ENCODE results near the gene TRPM7.
"Not testable (repeated sequence)": the region's sequence is repeated elsewhere in the genome, so short reads cannot be mapped to it uniquely, and the experiment has no call there.

TRPM7 gene, protein sequence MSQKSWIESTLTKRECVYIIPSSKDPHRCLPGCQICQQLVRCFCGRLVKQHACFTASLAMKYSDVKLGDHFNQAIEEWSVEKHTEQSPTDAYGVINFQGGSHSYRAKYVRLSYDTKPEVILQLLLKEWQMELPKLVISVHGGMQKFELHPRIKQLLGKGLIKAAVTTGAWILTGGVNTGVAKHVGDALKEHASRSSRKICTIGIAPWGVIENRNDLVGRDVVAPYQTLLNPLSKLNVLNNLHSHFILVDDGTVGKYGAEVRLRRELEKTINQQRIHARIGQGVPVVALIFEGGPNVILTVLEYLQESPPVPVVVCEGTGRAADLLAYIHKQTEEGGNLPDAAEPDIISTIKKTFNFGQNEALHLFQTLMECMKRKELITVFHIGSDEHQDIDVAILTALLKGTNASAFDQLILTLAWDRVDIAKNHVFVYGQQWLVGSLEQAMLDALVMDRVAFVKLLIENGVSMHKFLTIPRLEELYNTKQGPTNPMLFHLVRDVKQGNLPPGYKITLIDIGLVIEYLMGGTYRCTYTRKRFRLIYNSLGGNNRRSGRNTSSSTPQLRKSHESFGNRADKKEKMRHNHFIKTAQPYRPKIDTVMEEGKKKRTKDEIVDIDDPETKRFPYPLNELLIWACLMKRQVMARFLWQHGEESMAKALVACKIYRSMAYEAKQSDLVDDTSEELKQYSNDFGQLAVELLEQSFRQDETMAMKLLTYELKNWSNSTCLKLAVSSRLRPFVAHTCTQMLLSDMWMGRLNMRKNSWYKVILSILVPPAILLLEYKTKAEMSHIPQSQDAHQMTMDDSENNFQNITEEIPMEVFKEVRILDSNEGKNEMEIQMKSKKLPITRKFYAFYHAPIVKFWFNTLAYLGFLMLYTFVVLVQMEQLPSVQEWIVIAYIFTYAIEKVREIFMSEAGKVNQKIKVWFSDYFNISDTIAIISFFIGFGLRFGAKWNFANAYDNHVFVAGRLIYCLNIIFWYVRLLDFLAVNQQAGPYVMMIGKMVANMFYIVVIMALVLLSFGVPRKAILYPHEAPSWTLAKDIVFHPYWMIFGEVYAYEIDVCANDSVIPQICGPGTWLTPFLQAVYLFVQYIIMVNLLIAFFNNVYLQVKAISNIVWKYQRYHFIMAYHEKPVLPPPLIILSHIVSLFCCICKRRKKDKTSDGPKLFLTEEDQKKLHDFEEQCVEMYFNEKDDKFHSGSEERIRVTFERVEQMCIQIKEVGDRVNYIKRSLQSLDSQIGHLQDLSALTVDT (N-terminal part only)

DNA sequence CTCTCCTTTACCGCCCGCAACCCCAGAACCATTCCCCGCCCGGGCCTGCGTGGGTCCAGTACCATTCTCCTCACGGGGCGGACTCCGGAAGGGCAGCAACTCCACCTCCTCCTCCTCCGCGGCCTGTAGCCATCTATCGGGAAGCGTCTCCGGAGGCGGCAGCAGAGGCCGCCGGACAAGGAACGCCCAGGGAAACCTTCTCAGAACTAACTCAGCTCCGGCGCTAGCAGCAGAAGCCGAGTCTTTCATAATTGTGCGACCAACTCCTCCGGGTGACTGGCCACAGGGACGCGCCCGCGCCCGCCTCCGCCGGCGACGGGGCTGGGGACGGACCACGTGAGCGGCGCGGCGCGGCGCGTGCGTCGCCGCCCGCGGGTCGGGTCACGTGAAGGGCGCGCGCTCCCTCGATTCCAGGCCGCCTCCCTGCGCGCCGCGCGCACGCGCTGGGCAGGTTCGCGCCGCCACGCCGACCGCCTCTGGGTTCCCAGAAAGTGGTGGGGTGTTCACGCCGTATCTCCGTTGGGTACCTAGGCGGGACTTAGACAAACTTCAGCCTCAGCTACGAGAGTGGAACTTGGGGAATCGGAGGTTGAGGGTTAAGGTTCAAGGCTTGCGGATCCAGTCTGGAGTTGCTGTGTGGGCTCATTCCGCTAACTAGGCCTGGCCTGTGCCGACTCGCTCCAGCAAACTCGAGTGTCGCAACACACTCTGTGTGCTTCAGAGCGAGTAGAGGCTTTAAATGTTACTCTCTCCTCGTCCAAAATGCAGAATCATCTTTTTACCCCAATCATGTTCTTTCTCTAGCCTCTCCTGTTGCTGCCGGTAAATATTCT, at the start of gene TRPM7:
TSS of gene TRPM7 (minus strand) at position 329 of the 833 bp plus-strand sequence. CDS start at position 65, 264 bp downstream.
- DNase-seq = peak; percentile 83 to 88

DNA sequence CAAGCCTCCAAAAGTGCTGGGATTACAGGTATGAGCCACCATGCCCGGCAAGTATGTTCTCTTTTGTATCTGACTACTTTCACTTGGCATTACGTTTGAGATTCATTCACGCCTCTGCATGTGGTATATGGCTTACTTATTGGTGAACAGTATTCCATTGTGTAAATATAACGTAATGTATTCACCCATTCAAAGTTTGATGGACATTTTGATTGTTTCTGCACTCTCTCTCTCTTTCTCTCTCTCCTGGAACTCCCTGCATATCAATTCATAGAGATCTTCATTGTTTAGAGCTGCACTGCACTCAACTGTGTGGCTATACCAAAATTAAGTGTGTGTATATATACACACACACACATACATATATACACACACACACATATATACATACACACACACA, 48.6 kb upstream of the TRPM7 start:
- DNase-seq = no peak

DNA sequence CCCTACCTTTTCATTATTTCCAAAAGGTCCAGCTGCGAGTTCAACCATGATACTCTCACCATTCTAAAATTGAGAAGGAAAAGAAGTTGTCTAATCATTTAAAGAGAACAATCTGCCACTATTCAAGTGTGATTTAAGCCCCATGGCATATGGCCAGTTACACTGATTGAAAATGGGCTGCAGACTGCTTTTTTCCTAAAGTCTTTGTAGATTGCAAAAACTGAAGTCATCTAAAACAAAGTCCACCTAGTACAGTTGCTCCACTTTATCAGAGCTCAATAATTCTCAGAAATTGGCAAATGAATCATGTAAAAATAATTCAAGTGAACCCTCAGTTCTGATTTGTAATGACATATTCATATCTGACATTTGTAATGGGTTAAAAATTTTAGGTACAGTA, 39.7 kb upstream of the TRPM7 start:
- DNase-seq = no peak

DNA sequence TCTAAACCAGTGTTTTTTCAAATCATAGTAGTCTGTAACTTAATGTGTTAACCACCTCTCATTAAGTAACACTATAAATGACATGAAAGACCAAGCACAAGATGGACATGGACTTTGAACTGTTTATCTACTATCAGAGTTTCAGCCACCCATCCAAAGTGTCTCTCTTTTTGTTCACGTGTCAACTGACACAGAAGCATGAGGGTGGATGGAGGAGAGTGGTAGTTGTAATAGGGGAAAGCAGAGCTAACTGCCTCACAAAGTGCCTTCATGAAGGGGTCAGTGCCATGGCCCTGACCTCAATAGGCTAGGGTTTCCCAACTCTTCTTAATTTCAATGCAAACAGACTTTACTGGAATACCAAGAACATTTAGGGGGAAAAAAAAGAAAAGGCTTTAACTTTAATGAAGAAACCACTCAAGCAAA, 32.1 kb upstream of the TRPM7 start:
- no peak for DNase-seq

DNA sequence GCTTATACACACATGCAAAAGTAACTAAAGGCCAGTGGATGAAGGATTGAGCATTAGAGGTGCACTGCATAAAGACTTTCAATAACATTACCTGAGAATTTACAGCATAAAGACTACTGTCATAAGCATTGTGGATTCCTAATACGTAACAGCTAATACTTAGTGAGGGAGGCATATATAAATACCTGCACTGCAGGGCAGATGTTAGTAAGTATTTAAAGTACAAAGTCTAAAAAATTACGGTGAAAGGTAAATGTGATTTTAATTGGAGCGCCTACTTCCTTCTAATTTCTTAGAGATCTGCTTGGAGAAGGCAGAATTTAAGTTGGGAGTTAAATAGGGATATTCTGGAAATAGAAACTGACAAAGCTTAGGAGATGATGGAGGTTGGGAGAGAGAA, 25.4 kb upstream of the TRPM7 start:
- DNase-seq = no peak

DNA sequence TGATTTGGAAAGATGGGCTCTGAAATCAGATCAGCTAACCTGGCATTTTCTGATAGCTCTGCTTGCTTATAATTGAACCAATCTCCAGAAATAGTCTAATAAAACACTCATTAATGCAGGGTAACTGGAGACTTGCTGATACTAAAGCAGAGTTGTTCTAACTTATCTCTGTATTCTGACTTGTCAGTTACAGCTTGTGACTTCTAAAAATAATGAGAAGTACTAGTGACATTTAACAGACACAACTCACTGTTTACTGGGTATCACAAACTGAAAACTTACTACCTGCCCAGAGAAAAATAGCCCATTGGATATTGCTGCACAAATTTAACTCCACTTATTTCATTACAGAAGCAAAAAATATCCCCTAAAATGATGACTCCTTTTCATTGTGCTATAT, 24.0 kb upstream of the TRPM7 start:
- DNase-seq = no peak

DNA sequence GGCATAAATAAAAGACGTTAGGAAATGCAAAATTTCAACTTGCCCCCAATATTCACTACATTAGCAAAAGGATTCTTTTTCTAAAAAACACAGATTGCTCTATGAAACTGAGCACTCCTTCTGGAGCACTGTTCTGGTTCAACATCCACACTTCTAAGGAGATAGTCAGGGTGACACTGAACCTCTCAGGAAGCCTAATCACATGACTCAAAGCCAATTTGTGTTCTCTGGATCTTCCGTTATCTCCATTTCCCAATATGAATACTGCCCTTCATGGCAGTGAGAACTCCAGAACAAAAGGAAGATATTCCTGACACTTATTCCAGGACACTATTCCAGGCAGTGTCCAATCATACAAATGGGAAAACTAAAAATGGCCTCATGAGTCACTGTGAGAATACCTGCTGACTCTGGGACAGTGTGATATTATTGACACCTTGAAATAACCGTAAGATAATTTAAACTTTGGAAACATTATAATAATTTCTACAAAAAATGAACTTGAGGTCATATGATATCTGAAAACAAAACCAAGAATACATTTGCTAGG, 21.4 kb upstream of the TRPM7 start:
- no peak for DNase-seq

DNA sequence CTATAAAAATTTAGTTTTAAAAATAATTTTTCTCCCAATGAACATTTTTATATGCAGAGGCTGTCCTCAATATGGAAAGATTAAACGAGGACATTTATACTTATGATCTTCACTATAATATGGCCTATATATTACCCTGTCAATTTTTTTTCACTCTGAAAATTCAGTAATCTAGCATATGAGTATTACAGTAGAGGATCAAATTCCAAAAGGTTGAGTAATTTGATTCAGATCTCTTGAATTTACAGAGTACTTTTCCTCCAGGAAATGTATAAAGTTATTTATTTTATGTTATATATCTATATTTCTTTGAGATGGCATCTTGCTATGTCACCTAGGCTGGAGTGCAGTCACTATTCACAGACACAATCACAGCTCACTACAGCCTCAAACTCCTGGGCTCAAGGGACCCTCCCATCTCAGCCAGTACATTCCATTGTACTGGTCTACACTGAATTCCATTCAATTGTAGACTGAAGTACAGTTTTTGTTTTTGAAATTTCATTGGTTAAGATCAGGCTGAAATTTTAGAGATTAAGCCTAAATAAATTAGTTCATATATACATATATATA, 16.3 kb upstream of the TRPM7 start:
- no peak for DNase-seq

DNA sequence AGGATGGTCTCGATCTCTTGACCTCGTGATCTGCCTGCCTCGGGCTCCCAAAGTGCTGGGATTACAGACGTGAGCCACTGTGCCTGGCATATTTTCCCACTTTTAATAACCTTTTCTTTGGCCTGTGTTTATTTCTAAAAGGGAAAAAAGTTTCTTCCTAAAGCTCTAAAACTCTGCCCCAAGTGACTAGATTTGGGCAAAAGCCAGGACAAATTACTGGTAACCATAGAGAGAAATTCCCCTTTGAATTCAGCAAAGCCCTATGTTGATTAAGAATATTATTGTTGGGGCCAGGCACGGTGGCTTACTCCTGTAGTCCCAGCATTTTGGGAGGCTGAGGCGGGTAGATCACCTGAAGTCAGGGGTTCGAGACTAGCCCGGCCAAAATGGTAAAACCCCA, 11.5 kb upstream of the TRPM7 start:
- no peak for DNase-seq

DNA sequence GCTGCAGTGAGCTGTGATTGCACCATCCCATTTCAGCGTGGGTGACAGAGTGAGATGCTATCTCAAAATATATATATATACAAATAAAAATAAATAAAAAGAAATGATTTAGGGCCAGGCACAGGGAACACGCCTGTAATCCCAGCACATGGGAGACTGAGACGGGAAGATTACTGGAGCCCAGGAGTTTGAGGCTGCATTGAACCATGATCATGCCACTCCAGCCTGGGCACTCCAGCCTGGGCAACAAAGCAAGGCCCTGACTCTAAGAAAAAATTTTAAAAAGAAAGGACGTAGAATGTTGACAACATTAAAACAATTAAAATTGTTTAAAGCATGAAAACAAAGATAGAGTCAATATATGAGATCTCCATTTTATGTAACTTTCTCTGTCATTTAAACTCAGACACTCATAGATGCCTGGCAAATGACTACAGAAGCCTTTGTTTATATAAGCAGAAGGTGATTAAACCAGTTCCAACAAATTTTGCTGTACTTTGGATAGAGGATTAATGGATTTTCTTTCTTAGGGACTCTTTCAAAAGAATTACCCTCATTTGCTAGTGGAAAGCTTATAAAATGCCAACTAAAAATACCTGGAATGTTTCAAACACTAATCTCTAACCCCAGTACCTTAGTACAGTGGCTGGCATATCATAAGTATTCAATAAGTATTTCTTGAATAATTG, 10.7 kb upstream of the TRPM7 start:
- DNase-seq = no peak

DNA sequence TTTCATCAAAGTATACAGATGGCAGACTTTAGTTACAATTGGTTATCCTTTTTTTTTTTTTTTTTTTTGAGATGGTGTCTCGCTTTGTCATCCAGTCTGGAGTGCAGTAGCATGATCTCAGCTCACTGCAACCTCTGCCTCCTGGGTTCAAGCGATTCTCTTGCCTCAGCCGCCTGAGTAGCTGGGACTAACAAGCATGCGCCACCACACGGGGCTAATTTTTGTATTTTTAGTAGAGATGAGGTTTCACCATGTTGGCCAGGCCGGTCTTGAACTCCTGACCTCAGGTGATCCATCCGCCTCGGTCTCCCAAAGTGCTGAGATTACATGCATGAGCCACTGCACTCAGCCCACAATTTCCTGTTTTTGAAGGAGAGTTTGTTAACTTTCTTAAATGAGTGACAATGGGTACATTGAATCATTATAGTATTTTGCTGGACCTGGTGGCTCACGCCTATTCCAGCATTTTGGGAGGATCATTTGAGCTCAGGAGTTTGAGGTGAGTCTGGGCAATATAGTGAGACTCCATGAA, 8.1 kb upstream of the TRPM7 start:
- DNase-seq = not testable (repeated sequence)

DNA sequence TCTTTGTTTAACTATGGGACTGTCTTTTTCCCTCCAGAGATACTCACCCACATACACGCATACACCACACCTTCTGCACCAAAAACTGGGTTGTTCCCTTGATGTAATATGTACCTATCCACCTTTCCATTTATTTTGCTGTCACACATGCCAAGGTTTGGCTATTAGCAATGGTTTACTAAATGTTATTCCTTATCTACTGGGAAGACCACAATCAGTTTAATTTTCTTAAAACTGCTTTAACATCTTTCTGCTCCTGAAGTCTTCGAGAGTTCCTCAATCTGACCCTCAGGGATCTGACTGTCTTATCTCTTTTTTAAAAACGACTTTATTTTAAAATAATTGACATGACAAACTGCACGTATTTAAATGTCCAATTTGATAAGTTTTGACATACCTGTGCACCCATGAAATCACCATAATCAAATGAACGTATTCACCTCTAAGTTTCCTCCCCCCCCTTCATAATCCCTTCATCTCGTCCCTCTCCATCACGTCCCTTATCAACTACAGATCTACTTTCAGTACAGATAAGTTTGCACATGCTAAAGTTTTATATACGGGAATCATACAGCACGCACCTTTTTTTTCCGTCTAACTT, 805 bp upstream of the TRPM7 start:
- no peak for DNase-seq

DNA sequence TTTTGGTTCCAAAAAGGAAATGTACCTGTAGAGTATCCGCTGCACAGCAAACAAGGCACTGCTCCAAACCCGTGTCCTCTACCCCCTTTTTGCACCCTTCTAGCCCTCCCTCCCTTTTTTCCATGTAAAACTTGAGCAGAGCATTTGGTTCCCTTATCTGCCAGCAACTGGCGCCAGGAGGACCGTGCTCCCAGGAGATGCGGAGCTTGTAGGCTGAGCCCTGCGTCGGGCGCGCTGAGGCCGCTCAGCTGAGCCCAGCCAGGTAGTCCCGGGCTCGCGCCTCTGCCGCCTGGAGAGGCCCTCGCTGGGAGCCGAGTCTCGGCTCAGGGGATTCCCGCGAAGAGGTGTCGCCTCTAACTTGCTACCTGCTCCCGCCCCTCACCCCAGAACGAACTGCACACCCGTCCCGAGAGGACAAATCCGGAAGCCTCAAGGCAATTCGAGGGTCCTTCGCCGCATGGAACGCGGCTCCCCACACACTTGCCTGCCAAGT, 575 bp downstream of the TRPM7 start:
- DNase-seq = peak; percentile 55 to 63

DNA sequence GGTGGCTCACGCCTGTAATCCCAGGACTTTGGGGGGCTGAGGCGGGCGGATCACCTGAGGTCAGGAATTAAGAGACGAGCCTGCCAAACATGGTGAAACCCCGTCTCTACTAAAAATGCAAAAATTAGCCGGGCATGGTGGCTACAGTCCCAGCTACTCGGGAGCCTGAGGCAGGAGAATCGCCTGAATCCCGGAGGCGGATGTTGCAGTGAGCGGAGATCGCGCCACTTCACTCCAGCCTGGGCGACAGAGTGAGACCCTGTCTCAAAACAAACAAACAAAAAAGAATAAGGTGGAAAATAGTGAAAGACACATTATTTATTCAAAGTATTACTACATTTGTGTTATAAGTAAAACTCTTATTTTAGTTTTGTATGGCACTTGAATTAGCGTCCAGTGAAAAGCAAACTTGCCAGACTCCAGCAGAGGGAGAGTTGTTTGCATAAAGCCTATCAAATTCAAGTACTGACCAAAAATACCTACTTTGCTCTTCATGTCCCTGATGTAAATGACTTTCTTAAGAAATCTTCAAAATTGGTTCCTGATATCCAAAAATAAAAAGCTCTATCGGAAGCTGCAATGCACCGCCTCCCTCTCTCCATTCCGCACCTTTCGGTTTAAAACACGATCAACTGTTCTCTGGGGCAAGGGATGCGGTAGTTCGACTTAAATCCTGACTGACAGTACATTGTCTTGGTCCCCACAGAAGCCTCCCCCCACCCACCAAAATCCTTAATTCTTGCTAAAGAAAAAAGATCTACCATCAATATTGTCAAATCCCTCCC, 1.2 kb downstream of the TRPM7 start:
- no peak for DNase-seq

DNA sequence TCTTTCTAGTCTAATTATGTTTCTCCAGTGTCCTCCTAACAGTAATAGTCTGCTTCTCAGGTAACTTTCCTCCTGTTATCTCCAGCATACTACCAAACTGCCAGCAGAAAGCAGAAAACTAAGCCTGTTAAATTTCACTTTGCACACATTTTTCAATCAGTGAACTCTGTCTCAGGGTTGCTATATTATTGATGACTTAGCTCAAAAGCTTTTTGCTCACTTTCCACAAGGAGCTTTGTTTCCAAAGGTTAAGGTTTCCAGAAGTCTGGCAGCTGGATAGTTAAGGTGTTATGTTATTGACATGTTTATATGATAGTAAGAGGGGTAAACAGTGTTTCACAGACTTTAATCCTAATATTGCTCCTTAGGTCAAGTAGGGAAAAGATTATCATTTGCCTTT, 5.1 kb downstream of the TRPM7 start:
- no peak for DNase-seq

DNA sequence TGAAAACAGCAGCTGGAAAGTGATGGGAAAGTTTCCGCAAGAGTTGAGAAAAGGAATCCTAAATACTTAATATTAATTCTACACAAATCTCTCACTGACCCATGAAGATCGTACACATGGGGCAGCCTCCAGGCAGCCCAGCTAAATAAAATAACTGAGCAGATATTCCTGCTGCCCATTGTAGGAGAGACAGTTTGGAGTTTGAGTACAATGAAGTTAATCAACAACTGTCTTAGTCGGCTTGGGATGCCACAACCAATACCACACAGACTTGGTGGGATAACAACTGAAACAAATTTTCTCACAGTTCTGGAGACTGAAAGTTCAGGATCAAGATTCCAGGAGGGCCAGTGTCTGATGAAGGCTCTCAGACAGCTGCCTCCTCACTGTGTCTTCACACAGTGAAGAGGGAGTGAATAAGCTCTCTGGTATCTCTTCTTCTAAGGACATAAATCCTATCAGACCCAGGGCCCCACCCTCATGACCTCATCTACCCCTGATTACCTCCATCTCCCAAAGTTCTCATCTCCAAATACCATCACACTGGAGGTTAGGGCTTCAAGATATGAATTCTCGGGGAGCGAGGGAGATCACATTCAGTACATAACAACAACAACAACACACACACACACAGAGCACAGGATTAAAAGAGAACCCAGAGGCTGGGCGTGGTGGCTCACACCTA, 9.7 kb downstream of the TRPM7 start:
- DNase-seq = no peak

DNA sequence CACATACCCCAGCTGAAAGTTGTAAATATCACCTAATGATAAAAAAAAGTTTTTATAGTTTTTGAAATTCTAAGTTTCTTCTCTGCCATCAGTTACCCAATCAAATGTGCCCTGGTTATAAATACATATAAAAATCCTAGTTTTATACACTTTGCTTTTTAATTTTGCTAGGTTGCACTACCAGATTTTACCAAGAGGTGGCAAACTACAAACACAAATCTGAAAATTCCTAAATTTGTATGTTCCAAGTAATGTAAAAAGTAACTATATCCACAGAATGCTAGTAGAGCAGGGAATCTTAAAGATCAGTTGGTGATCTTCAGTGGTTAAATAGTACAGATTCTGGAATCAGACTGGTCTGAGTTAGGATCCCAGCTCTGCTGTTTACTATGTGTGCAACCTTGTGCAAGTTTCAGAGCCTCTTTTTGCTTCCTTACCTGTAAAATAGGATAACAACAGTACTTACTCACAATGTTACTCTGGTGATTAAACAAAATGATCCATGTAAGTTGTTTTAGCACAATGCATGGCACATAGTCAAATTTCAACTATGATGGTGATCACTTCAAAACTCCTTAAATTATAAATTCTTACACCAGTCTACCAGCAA, 11.0 kb downstream of the TRPM7 start:
- no peak for DNase-seq

DNA sequence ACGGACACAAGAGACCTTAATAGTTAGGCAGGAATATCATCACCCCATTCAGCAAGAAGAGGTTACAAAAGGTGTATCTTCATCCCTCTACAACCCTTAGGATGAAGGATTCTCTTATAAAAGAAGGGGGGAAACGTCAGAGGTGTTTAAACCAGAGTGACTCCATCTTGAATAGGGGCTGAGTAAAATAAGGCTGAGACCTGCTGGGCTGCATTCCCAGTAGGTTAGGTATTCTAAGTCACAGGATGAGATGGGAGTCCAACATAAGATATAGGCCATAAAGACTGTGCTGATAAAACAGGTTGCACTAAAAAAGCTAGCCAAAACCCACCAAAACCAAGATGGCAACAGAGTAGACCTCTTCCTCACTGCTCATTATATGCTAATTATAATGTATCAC, 16.5 kb downstream of the TRPM7 start:
- DNase-seq = no peak

All from stimulated activated CD4-positive, alpha-beta T cell treated with anti-CD3 and anti-CD28 coated beads, Interleukin-2, amount 100 ng/mL, for 48 hours (primary cell).